ENCODE measurements around the gene RTN4RL1.

RTN4RL1 gene

GRCh38 chr17:2024572-2025219 is 438 bp downstream of the RTN4RL1 start:
- peaks cover 68% of the 10 kb centered on the region for H3K27me3 ChIP-seq (ENCODE audit: control insufficient read depth, insufficient read depth, low read length)
- H3K9me3 ChIP-seq (ENCODE audit: control insufficient read depth, low read length), result no peaks in the 10 kb centered on the region
- no peaks in the 10 kb centered on the region for H3K36me3 ChIP-seq (ENCODE audit: control insufficient read depth, insufficient read depth, low read length)
- H3K9ac ChIP-seq (ENCODE audit: low read length), result peak overlapping the region; percentile 15
- H3K4me3 ChIP-seq (ENCODE audit: low read length), result no peak overlapping the region
- H3K4me1 ChIP-seq (ENCODE audit: control insufficient read depth, insufficient read depth, low read length), result peaks cover 20% of the 10 kb centered on the region

GRCh38 chr17:2023692-2024571 is 1.2 kb downstream of the RTN4RL1 start:
- no peaks in the 10 kb centered on the region for H3K9me3 ChIP-seq (ENCODE audit: control insufficient read depth, low read length)
- H3K4me1 ChIP-seq (ENCODE audit: control insufficient read depth, insufficient read depth, low read length), result peaks cover 18% of the 10 kb centered on the region
- H3K36me3 ChIP-seq (ENCODE audit: control insufficient read depth, insufficient read depth, low read length), result no peaks in the 10 kb centered on the region
- peaks cover 73% of the 10 kb centered on the region for H3K27me3 ChIP-seq (ENCODE audit: control insufficient read depth, insufficient read depth, low read length)
- peak overlapping the region; percentile 8 for H3K4me3 ChIP-seq (ENCODE audit: low read length)
- peak overlapping the region; percentile 15 for H3K9ac ChIP-seq (ENCODE audit: low read length)

- H3K36me3 ChIP-seq (ENCODE audit: control insufficient read depth, insufficient read depth, low read length), result no peaks in the 10 kb centered on the region
- no peak overlapping the region for H3K9ac ChIP-seq (ENCODE audit: low read length)
- H3K4me1 ChIP-seq (ENCODE audit: control insufficient read depth, insufficient read depth, low read length), result peaks cover 18% of the 10 kb centered on the region
- H3K9me3 ChIP-seq (ENCODE audit: control insufficient read depth, low read length), result no peaks in the 10 kb centered on the region
- H3K27me3 ChIP-seq (ENCODE audit: control insufficient read depth, insufficient read depth, low read length), result peaks cover 68% of the 10 kb centered on the region
- H3K4me3 ChIP-seq (ENCODE audit: low read length), result no peak overlapping the region
Observed at GRCh38 chr17:2023256-2023655, 1.9 kb downstream of the RTN4RL1 start.

GRCh38 chr17:2022647-2023240 is 2.4 kb downstream of the RTN4RL1 start:
- no peak overlapping the region for H3K9ac ChIP-seq (ENCODE audit: low read length)
- no peak overlapping the region for H3K4me3 ChIP-seq (ENCODE audit: low read length)
- H3K4me1 ChIP-seq (ENCODE audit: control insufficient read depth, insufficient read depth, low read length), result peaks cover 18% of the 10 kb centered on the region
- H3K27me3 ChIP-seq (ENCODE audit: control insufficient read depth, insufficient read depth, low read length), result peaks cover 69% of the 10 kb centered on the region
- no peaks in the 10 kb centered on the region for H3K9me3 ChIP-seq (ENCODE audit: control insufficient read depth, low read length)
- H3K36me3 ChIP-seq (ENCODE audit: control insufficient read depth, insufficient read depth, low read length), result no peaks in the 10 kb centered on the region

- Histone ChIP-seq H3K4me1 (ENCODE audit: control insufficient read depth, insufficient read depth, low read length) (peaks cover 13% of the 10 kb centered on the region), H3K4me3 (ENCODE audit: low read length) (no peak overlapping the region), H3K36me3 (ENCODE audit: control insufficient read depth, insufficient read depth, low read length) (no peaks in the 10 kb centered on the region), H3K9ac (ENCODE audit: low read length) (no peak overlapping the region), H3K9me3 (ENCODE audit: control insufficient read depth, low read length) (no peaks in the 10 kb centered on the region), H3K27me3 (ENCODE audit: control insufficient read depth, insufficient read depth, low read length) (peaks cover 55% of the 10 kb centered on the region)
Observed at GRCh38 chr17:2020721-2021120, 4.4 kb downstream of the RTN4RL1 start.

- Histone ChIP-seq H3K9ac (ENCODE audit: low read length) (no peak overlapping the region), H3K27me3 (ENCODE audit: control insufficient read depth, insufficient read depth, low read length) (peaks cover 49% of the 10 kb centered on the region)
Observed at GRCh38 chr17:2019723-2020122, 5.4 kb downstream of the RTN4RL1 start.

GRCh38 chr17:2018716-2019510 is 6.2 kb downstream of the RTN4RL1 start:
- H3K4me3 ChIP-seq (ENCODE audit: low read length), result no peak overlapping the region

More at GRCh38 chr17:2019723-2020122, 5.4 kb downstream of the RTN4RL1 start:
- no peaks in the 10 kb centered on the region for H3K9me3 ChIP-seq (ENCODE audit: control insufficient read depth, low read length)
- H3K4me3 ChIP-seq (ENCODE audit: low read length), result no peak overlapping the region
- H3K36me3 ChIP-seq (ENCODE audit: control insufficient read depth, insufficient read depth, low read length), result no peaks in the 10 kb centered on the region
- peaks cover 5% of the 10 kb centered on the region for H3K4me1 ChIP-seq (ENCODE audit: control insufficient read depth, insufficient read depth, low read length)

GRCh38 chr17:2017274-2017941 is 7.7 kb downstream of the RTN4RL1 start:
- Histone ChIP-seq H3K9ac (ENCODE audit: low read length) (no peak overlapping the region), H3K36me3 (ENCODE audit: control insufficient read depth, insufficient read depth, low read length) (no peaks in the 10 kb centered on the region), H3K4me3 (ENCODE audit: low read length) (no peak overlapping the region), H3K4me1 (ENCODE audit: control insufficient read depth, insufficient read depth, low read length) (no peaks in the 10 kb centered on the region), H3K27me3 (ENCODE audit: control insufficient read depth, insufficient read depth, low read length) (peaks cover 29% of the 10 kb centered on the region), H3K9me3 (ENCODE audit: control insufficient read depth, low read length) (no peaks in the 10 kb centered on the region)

More at GRCh38 chr17:2018716-2019510, 6.2 kb downstream of the RTN4RL1 start:
- Histone ChIP-seq H3K36me3 (ENCODE audit: control insufficient read depth, insufficient read depth, low read length) (no peaks in the 10 kb centered on the region), H3K4me1 (ENCODE audit: control insufficient read depth, insufficient read depth, low read length) (no peaks in the 10 kb centered on the region), H3K9me3 (ENCODE audit: control insufficient read depth, low read length) (no peaks in the 10 kb centered on the region), H3K27me3 (ENCODE audit: control insufficient read depth, insufficient read depth, low read length) (peaks cover 41% of the 10 kb centered on the region), H3K9ac (ENCODE audit: low read length) (no peak overlapping the region)

- H3K9me3 ChIP-seq (ENCODE audit: control insufficient read depth, low read length), result no peaks in the 10 kb centered on the region
- H3K4me1 ChIP-seq (ENCODE audit: control insufficient read depth, insufficient read depth, low read length), result peaks cover 7% of the 10 kb centered on the region
- no peak overlapping the region for H3K9ac ChIP-seq (ENCODE audit: low read length)
- no peak overlapping the region for H3K4me3 ChIP-seq (ENCODE audit: low read length)
- peaks cover 27% of the 10 kb centered on the region for H3K27me3 ChIP-seq (ENCODE audit: control insufficient read depth, insufficient read depth, low read length)
- no peaks in the 10 kb centered on the region for H3K36me3 ChIP-seq (ENCODE audit: control insufficient read depth, insufficient read depth, low read length)
Observed at GRCh38 chr17:2016494-2016893, 8.6 kb downstream of the RTN4RL1 start.

GRCh38 chr17:2015314-2015713 is 9.8 kb downstream of the RTN4RL1 start:
- H3K36me3 ChIP-seq (ENCODE audit: control insufficient read depth, insufficient read depth, low read length), result no peaks in the 10 kb centered on the region
- peaks cover 11% of the 10 kb centered on the region for H3K4me1 ChIP-seq (ENCODE audit: control insufficient read depth, insufficient read depth, low read length)
- no peak overlapping the region for H3K4me3 ChIP-seq (ENCODE audit: low read length)
- H3K27me3 ChIP-seq (ENCODE audit: control insufficient read depth, insufficient read depth, low read length), result peaks cover 23% of the 10 kb centered on the region
- no peak overlapping the region for H3K9ac ChIP-seq (ENCODE audit: low read length)
- no peaks in the 10 kb centered on the region for H3K9me3 ChIP-seq (ENCODE audit: control insufficient read depth, low read length)

GRCh38 chr17:2013994-2014317 is 11.2 kb downstream of the RTN4RL1 start:
- no peak overlapping the region for H3K4me3 ChIP-seq (ENCODE audit: low read length)
- H3K4me1 ChIP-seq (ENCODE audit: control insufficient read depth, insufficient read depth, low read length), result peaks cover 11% of the 10 kb centered on the region
- no peak overlapping the region for H3K9ac ChIP-seq (ENCODE audit: low read length)
- H3K36me3 ChIP-seq (ENCODE audit: control insufficient read depth, insufficient read depth, low read length), result no peaks in the 10 kb centered on the region
- peaks cover 11% of the 10 kb centered on the region for H3K27me3 ChIP-seq (ENCODE audit: control insufficient read depth, insufficient read depth, low read length)
- no peaks in the 10 kb centered on the region for H3K9me3 ChIP-seq (ENCODE audit: control insufficient read depth, low read length)

Data from mucosa of stomach (tissue), 1 donor.